HG03457 (cell line): Measurements from ENCODE around the gene FFAR3.

Source experiments
- ATAC-seq: cut with Tn5 transposase; IDR thresholded peaks from one replicate; pipeline ENCODE4 v1.9.1; 2021; ENCODE audit warnings: moderate number of reproducible peaks; ENCODE audit not compliant: unreplicated experiment

FFAR3 gene, protein sequence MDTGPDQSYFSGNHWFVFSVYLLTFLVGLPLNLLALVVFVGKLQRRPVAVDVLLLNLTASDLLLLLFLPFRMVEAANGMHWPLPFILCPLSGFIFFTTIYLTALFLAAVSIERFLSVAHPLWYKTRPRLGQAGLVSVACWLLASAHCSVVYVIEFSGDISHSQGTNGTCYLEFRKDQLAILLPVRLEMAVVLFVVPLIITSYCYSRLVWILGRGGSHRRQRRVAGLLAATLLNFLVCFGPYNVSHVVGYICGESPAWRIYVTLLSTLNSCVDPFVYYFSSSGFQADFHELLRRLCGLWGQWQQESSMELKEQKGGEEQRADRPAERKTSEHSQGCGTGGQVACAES

DNA sequence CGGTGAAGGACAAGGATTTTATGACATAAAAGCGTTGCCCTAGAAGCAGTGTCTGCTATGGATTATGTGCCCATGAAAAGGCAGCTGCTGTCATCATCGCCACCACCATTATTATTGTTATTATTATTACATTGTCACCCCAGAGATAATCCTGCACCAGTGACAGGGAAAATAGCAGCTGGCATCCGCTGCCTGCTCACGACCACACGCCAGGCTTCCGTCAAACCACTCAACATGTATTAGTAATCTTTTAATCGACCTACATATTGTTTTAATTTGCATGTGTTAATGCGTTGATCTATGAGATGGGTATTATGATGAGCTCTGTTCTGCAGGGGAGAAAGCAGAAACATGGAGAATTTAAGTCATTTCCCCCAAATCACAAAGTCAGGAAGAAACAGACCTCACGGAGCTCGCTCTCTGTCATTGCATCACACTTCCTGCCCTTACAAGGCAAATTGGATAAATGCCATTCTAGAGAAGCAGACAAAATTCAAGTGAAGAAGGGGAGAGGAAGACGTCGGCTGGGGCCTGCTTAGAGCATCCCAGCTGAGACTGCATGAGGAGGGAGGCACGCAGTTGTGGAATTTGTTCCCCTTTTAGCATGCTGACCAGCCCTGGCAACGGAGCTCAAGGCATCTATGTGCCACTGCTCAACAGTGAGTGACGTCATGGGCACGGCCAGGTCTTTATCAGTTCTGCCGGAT, at the start of gene FFAR3:
Gene FFAR3 (plus strand): TSS at position 594 of the 707 bp plus-strand sequence. CDS start 431 bp downstream, outside the sequence.
- no peak for ATAC-seq

DNA sequence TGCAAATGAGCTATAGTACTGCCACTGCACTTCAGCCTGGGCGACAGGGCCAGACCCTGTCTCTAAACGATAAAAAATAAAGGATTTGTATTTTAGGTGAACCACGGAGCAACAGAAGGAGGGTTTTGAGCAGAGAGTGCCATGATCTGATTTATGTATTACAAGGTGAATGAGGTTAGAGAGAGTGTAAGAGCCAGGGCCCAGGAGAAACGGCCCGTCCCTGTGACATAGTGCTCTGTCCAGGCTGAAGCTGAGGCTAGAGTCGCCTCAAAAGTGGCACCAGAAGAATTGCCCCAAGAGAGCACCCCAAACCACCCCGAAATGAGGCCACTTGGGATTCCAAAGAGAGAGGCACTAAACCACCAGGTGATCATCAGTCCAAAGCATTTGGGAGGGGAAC, 49.4 kb upstream of the FFAR3 start:
- no peak for ATAC-seq

DNA sequence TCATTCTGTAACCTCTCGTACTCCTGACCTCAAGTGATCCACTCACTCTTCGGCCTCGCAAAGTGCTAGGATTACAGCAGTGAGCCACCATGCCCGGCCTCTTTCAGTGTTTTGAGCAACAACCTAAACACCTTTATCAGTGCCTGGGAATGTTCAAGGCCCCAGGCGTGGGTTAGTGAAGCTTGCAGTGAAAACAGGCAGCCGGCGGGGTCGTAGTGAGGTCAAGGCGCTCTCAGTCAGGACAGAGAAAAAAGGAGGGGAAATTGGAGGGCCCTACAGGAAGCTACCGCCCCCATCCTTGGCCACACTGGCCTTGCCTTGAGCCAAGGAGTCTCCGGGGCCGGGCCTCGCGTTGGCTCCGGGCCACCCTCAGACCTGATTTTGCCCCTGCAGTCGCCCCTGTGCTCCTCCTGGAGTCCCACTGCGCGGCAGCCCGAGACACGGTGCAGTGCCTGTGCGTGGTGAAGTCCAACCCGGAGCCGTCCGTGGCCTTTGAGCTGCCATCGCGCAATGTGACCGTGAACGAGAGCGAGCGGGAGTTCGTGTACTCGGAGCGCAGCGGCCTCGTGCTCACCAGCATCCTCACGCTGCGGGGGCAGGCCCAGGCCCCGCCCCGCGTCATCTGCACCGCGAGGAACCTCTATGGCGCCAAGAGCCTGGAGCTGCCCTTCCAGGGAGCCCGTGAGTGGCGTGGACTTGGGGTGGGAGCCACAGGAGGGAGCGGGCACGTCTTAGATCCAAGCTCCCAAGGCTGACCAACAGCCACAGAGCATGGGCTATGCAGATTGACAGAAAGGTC, 48.6 kb upstream of the FFAR3 start:
- ATAC-seq = no peak

DNA sequence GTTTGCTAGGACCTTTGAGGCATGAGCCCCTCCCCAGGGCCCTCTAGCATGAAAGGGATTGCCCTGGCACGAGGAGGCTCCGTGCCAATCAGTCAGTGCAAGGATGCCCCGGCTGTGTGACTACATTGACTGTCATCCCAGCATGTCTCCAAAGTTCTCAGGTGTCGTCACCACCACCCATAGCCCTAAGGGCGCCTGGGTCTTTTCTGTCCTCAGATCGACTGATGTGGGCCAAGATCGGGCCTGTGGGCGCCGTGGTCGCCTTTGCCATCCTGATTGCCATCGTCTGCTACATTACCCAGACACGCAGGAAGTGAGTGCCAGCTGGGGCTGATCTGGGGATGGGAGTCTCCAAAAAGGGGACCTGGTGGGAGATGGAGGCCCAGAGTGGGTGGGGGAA, 47.9 kb upstream of the FFAR3 start:
- no peak for ATAC-seq

DNA sequence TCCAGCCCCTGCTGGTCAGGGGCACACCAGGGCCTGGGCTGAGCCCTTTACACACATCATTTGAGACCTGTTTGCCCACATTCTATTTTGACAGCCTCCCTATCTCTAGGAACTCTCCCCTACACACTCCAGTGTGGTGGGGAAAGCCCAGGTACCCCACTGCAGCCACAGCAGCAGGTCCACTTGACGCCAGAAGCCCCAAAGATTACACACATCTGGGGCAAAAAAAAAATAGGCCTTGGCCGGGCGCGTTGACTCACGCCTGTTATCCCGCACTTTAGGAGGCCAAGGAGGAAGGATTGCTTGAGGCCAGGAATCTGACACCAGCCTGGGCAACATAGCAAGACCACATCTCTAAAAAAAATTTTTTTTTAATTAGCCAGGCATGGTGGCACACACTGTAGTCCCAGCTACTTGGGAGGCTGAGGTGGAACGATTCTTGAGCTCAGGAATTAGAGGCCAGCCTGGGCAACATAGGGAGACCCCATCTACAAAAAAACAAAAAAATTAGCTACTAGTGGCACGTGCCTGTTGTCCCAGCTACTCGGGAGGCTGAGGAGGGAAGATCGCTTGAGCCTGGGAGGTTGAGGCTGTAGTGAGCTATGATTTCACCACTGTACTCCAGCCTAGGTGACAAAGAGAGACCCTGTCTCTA, 47.3 kb upstream of the FFAR3 start:
- no peak for ATAC-seq

DNA sequence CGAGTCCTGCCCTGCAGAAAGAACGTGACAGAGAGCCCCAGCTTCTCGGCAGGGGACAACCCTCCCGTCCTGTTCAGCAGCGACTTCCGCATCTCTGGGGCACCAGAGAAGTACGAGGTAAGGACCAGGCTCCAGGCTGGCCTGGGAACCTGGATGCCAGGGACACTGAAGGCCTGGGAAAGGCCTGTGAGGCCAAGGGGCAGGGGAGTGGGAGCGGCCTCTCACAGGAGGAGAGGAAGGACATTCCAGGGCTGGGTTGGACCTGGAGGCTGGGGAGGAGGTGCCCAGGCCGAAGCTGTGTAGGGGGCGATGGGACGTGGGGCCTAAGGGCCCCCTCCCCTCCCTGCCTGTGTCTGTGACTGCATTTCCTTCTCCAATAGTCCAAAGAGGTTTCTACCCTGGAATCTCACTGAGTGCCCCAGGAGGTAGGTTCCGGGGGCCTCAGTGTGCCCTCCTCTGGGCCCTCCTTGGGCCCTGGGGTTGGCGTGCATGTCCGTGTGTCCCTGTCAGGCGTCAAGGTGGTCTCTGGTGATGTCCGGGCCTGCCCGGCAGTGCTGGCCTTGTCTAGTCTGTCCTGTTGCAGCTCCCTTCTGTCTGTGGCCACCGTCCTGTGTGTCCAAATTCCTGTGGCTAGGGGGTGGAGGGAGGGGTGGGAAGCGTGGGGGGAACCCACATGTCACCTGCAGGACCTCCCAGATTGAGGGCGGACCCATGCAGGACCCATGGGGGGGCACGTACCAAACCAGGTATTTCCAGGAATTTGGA, 46.2 kb upstream of the FFAR3 start:
- no peak for ATAC-seq

DNA sequence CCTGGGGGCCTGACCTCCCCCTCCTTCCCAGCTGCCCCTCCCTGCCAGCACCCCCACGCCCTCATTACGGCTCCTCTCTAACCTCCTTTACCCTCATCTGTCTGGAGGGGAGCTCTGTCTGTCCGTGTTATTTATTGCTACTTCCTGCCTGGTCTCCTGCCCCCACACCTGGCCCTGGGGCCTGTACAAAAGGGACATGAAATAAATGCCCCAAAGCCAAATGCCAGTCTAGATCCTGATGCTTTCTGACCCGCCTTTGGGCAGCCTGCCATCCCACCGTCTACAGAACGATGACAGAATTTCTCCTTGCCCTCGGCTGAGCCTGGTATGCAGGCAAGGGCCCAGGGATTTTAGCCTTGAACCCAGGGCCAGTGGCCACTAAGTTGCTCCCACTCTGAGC, 44.7 kb upstream of the FFAR3 start:
- ATAC-seq = no peak

DNA sequence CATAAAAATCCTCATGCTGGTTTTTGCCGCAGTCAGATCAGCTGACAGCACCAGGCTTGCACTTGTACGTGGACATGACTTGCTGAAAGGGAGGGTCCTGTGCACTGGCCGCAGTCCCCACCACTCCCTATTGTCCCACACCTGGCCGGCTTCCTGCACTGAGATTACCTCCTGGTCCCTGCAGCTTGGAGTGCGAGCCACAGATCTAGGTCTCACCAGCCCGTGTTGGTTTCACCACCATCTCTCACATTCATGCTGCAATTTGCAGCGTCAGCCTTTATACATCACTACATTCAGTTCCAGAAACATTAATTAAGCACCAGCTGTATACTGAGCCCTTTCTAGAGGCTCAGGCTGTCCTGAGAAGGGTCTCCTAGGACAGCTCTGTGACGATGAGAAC, 44.2 kb upstream of the FFAR3 start:
- no peak for ATAC-seq

DNA sequence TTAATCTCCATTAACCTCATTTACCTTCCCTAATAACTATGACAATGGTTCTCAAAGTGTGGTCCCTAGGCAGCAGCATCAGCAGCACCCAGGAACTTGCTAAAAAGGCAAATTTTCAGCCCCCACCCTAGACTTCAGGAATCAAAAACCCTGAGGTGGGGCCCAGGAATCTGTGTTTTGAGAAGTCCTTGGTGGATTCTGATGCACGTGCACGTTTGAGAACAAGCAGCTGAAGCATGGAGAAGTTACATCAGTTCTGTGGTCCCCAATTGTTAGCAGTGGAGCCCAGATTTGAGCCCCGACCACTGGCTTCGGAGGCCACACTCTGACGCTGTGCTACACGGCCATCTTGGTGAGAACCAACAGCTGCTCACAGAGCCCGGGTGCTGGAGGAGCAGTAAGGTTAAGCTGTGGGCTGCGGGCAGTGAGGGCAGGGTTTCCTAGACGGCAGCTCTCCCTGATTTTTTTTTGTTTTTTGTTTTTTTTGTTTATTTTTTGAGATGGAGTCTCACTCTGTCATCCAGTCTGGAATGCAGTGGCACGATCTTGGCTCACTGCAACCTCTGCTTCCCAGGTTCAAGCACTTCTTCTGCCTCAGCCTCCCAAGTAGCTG, 43.3 kb upstream of the FFAR3 start:
- no peak for ATAC-seq

DNA sequence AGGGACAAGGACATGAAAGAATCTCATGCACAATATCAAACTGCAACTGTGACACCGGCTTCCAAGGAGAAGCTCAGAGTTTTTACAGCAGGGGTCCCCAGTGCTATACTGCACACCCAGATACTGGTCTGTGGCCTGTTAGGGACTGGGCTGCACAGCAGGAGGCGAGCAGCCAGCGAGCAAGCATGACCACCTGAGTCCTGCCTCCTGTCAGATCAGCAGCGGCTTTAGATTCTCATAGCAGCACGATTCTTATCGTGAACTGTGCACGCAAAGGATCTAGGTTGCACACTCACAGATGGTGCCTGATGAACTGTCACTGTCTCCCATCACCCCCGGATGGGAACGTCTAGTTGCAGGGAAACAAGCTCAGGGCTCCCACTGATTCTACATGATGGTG, 42.4 kb upstream of the FFAR3 start:
- ATAC-seq = no peak

DNA sequence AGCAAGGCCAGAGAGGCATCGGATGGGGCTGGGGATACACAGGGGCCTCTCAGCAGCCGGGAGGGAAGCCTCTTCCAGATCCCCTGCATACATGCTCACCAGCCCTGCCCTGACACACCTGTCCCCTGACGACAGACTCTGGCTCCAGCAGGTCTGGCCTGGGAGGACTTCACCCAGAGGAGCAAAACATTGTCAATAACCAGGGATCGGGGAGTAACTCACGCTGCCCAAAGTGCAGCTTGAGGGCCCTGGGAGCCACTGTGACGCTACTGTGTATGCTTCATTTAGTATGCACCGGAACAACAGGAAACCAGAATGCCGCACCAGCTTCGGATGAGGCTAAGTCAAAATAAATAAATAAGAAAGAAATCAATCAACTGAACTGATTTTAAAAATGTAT, 41.7 kb upstream of the FFAR3 start:
- no peak for ATAC-seq

DNA sequence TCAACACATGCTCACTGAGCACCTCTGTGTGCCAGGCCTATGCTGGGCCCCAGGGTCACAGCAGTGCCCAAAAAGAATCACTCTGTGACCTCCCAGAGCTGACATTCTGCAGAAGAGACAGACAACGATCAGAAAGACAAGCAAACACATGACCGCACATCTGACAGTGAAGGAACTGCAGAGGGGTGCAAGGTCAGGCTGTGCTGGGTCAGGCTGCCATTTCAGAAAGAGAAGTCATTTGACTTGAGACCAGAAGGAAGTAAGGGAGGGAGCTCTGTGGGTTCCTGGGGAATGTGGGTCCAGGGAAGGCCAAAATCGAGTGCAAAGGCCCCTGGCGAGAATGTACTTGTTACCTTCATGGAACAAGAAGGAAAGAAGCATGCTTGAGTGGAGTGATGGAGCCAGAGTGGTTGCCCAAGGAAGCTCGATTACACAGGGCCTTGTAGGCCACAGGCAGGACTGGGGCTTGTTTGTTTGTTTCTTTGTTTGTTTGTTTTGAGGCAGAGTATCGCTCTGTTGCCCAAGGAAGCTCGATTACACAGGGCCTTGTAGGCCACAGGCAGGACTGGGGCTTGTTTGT, 40.7 kb upstream of the FFAR3 start:
- no peak for ATAC-seq

DNA sequence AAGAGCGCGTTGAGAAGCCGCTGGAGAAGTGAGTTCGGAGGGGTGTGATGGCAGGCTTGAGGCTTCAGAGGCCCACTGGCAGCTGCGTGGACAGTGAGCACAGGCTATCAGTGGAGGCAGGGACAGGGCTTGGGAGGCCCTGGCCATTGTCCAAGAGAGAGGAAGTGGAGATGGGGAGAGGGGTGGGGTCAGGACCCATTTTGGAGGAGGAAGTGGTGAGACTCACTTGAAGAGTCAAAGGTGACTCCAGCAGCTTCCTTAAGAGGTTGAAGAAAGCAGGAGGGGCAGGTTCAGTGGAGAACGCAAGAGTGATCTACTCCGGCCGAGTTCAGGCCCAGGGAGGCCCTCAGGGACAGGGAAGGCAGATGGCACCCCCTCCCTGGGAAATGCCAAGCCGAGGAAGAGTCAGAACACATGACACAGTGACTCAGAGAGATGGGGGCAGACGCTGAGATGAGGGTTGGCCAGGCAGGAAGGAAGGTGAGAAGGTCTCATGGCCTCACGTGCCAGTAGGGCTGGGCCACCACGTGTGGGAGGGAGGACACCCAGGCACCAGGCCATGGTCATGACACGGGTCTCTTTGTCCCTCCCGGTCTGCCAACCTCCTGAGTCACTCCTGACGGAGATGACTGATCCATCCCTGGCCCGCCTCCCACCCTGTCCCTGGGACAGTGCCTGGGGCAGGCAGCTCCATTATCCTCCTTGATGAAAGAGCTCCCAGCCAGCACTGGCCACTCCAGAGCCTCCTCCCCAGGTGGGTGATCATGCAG, 39.4 kb upstream of the FFAR3 start:
- ATAC-seq = no peak

DNA sequence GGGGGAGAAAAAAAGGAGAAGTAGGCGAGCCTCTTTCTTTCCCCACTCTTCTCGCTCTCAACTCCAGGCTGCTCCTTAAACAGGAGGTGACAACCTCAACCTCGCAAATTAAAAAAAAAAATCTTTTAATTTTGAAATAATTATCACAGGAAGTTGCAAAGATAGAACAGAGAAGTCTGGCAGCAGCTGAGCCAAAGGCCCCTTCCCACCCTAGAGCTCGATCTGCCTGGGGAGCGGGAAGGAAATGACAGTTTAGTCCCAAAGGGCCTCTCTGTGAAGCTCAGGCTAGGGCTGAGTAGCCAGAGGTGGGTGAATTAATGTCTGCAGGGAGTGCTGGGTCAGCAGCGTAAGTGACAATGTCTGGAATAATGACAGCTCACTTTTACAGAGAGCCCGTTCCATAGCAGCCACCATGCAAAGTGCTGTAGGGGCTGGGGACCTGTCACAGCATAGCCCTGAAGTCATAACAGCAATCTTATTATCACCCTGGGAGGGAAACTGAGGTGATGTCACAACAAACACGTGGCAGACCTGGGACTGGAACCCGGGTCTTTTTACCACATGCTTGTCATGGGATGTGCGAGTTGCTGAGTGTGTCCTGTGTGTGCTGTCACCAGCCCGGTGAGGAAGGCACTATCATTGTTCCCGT, 38.1 kb upstream of the FFAR3 start:
- ATAC-seq = no peak

DNA sequence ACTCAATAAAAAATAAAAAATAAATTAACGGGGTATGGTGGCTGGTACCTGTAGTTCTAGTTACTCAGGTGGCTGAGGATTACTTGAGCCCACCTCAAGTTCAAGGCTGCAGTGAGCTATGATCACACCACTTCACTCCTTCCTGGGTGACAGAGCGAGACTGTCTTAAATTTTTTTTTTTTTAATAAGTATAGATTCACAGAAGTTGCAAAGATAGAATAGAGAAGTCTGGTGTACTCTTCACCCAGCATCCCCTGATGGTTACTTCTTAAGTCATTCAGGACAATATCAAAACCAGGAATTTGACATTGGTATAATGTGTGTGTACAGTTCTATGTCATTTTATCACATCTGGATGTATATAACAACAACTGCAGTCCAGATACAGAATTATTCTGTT, 37.0 kb upstream of the FFAR3 start:
- ATAC-seq = no peak

DNA sequence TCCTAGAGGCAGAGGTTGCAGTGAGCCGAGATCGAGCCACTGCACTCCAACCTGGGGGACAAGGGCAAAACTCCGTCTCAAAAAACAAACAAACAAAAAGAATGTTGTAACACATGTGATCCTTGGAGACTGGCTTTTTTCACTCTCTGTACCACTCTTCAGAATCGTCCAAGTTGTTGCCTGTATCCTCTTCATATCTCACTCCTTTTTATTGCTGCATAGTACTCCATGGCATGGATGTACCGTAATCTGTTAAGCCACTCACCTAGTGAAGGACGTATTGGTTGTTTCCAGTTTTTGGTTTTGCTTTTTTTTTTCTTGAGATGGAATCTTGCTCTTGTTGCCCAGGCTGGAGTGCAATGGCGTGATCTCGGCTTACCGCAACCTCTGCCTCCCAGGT, 36.2 kb upstream of the FFAR3 start:
- no peak for ATAC-seq

DNA sequence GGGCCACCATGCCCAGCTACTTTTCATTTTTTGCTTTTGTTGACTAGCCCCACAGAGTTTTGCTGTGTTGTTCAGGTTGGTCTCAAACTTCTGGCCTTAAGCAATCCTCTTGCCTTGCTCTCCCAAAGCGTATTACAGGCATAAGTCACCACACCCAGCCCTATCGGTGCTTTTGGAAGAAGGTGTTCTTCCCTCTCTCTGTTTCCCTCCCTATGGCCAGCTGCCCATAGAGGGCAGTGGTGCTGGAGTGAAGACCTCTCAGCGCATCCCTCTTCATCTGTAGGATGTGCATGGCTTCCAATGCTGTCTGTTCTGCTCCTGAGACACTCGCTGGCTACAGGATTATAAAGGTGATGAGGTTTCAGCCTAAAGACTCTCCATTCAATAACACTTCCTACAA, 30.6 kb upstream of the FFAR3 start:
- no peak for ATAC-seq

DNA sequence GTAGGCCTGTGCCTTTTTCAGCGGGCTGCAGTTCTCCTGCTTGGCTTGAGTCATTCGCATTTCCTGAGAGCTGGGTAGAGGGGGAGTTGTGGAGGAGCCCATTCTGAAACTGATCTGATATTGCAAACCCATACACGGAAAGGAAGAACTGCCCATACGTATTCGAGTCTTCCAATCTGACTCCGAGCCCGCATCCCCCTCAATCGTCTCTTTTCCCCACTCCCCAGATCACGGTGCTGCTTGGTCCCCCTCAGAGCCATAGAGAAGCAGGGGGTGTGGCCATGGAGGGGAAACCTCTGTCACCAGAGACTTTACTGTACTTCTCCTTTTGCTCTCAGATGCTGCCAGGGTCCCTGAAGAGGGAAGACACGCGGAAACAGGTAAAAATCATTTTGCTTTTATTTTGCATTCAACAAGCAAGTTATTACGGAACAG, 29.4 kb upstream of the FFAR3 start, which contains the start of gene CD22:
Gene CD22 (plus strand): TSS at position 337 of the 435 bp plus-strand sequence. CDS start 2,854 bp downstream, outside the sequence.
- no peak for ATAC-seq
